ENCODE measurements around the gene MYBPH.
A peak's percentile ranks its signal among the peaks of the same experiment; 100 is the strongest.

MYBPH gene

DNA sequence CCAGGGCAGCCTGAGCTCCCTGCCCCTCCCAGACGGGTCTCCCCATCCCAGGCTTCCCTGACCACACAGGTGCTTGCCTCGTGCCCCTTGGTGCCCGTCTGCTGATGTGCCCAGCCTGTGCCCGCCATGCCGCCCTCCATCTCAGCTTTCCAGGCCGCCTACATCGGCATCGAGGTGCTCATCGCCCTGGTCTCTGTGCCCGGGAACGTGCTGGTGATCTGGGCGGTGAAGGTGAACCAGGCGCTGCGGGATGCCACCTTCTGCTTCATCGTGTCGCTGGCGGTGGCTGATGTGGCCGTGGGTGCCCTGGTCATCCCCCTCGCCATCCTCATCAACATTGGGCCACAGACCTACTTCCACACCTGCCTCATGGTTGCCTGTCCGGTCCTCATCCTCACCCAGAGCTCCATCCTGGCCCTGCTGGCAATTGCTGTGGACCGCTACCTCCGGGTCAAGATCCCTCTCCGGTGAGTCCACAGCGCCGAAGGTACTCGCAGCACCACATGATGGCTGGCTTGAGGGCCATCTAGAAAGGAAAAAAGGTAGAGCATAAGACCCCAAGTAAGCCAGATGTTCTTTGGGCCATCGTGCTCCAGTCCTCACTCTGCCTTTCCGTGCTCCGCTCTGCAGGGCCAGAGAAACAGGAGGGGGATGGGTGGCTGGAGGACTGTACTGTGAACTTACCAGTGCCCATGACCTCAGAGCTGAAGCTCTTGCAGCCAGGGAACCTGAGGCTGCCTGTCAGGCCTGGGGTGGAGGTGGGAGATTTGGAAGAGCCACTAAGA, 46.7 kb downstream of the MYBPH start:
- peaks cover 88% of the 10 kb centered on the region for H3K4me1 ChIP-seq
- no peaks in the 10 kb centered on the region for H4K20me1 ChIP-seq
- H3K36me3 ChIP-seq, result no peaks in the 10 kb centered on the region
- H3K9ac ChIP-seq, result no peak overlapping the region
- no peak for TF ChIP-seq Cebpa-rat (IDR thresholded peaks at IDR 0.05)
- 0 out of 2 replicates have a peak overlapping the region, but pooled peaks have one; percentile 62 for H3K4me2 ChIP-seq
- H3K27me3 ChIP-seq, result peaks cover 44% of the 10 kb centered on the region
- no peaks in the 10 kb centered on the region for H3K9me3 ChIP-seq
- H3K4me3 ChIP-seq, result no peak overlapping the region
- H3K27ac ChIP-seq, result no peak overlapping the region

DNA sequence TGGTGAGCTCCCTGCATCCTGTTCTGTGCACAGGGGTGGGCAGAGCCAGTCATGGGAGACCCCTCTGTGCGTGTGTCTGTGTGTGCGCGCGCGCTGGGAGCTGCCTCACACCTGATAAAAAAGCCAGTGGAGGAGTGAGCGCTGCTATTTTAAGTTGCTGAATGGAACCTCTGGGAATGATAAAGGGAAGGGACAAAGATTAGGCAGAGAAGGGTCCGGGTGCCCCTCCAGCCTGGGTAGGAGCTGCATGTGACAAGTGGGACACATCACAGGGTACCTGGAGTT, 47.3 kb downstream of the MYBPH start:
- Histone ChIP-seq H3K27me3 (peaks cover 44% of the 10 kb centered on the region), H3K27ac (no peak overlapping the region), H3K4me1 (peaks cover 88% of the 10 kb centered on the region), H3K4me2 (peak overlapping the region; percentile 62), H3K4me3 (0 out of 2 replicates have a peak overlapping the region, but pooled peaks have one; percentile 4), H3K9me3 (no peaks in the 10 kb centered on the region), H3K36me3 (no peaks in the 10 kb centered on the region), H4K20me1 (no peaks in the 10 kb centered on the region), H3K9ac (no peak overlapping the region)
- TF ChIP-seq Cebpa-rat (IDR thresholded peaks at IDR 0.05), result no peak

DNA sequence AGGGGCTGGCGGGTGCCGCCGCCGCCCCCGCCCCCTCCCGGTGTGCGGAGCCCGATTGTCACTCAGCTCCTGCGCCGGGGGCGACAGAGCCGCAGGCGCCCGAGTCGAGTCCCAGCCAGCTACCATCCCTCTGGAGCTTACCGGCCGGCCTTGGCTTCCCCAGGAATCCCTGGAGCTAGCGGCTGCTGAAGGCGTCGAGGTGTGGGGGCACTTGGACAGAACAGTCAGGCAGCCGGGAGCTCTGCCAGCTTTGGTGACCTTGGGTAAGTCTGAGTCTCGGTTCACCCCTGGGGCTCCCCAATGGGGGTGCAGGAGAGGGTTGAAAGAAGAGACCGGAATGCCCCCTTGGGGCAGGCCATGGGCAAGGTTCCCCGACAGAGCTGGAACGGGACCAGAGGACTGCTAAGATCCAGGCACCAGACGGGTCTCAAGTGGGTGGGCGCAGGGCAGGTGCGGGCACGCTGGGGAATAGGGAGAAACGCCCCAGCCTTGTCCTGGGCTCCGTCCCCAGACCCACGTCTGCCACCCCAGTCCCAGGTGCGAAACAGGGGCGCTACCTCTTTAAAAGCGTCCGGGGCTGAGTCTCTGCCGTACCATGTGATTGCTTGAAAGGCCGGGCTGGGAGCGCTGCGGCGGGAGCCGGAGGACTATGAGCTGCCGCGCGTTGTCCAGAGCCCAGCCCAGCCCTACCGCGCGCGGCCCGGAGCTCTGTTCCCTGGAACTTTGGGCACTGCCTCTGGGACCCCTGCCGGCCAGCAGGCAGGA, 47.8 kb downstream of the MYBPH start, which contains the start of gene ADORA1:
Gene ADORA1, plus strand, starts transcription at position 61 of the 765 bp plus-strand sequence. CDS start 1,116 bp downstream, outside the sequence.
- Histone ChIP-seq H4K20me1 (no peaks in the 10 kb centered on the region), H3K27me3 (peaks cover 44% of the 10 kb centered on the region), H3K36me3 (no peaks in the 10 kb centered on the region), H3K27ac (no peak within 1 kb of the TSS), H3K4me1 (peaks cover 87% of the 10 kb centered on the region), H3K4me2 (peak within 1 kb of the TSS; percentile 62), H3K4me3 (0 out of 2 replicates have a peak within 1 kb of the TSS, but pooled peaks have one; percentile 27), H3K9ac (no peak within 1 kb of the TSS), H3K9me3 (no peaks in the 10 kb centered on the region)
- TF ChIP-seq Cebpa-rat (IDR thresholded peaks at IDR 0.05), result no peak

DNA sequence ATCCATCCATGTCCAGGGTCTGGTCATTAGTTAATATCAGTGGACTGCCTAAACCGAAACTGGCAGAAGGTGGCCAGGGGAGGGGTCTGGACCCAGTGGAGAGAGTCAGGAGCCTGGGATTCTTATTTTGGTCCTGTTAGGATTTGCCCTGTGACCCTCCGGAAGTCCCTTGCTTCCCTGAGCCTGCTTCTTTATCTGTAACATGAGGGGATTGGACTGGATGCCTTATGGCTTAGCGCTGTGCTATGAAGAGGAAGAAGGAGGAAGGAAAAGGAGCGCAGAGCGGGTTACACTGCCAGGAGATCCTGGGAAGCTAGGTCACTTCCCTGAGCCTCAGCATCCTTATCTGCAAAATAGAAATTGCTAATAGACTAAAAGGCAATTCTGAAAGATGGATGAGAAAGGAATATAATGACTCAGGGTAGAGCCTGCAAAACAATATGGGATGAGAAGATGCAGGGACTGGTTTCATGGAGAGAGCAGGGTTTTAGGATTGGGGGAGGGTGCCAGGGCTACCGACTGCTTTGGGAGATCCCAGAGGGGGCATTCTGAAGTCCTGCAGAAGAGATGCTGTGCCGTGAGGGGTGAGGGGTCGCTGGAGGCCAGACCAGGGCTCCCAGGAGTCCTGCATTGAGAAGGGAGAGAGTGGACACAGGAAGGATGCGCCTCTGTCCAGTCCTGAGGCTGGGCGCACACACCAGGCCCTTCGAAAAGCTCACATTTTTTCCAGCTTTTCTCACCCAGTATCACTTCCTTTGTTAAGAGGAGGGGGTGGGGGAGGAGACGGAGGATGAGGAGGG, 48.6 kb downstream of the MYBPH start:
- Histone ChIP-seq H4K20me1 (no peaks in the 10 kb centered on the region), H3K36me3 (no peaks in the 10 kb centered on the region), H3K27ac (no peak overlapping the region), H3K9ac (no peak overlapping the region), H3K4me2 (peak overlapping the region; percentile 62), H3K4me1 (peaks cover 83% of the 10 kb centered on the region), H3K4me3 (0 out of 2 replicates have a peak overlapping the region, but pooled peaks have one; percentile 27), H3K27me3 (peaks cover 44% of the 10 kb centered on the region), H3K9me3 (no peaks in the 10 kb centered on the region)
- TF ChIP-seq Cebpa-rat (IDR thresholded peaks at IDR 0.05), result no peak

DNA sequence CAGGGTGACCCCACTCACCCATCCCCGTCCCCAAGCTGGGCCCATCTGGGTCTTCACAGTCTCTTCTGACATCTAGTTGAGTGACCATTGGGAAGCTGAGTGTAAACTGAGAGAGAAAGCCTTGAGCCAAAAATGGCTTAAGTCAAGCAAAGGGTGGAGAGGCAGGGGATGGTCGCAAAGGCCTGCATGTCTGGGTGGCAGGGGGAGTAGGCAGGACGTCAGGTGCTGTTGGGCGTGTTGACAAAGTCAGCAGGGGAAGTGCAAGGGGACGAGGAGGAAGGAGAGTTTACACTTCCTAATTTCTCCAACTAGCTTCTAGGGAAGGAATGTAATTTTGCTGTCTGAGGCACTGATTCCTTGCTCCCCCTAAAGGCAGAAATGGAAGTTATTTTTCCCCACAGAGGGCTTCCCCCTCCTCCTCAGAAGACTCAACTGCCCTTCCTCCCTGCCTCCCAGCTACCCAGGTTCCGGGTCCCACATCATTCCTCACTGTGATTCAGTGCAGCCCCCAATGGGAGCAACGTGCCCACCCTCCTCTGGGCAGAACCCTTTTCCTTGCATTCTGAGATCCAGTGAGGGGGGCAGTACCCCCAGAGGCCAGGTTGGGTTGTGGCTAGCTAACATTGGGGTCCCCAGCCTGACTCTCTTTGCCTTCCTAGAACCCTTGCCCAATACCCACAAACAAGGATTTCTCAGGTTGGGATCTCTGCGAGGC, 49.3 kb downstream of the MYBPH start:
- Histone ChIP-seq H4K20me1 (no peaks in the 10 kb centered on the region), H3K27ac (no peak overlapping the region), H3K9ac (no peak overlapping the region), H3K27me3 (peaks cover 44% of the 10 kb centered on the region), H3K36me3 (no peaks in the 10 kb centered on the region), H3K4me2 (peak overlapping the region; percentile 62), H3K4me1 (peaks cover 83% of the 10 kb centered on the region), H3K4me3 (no peak overlapping the region), H3K9me3 (no peaks in the 10 kb centered on the region)
- TF ChIP-seq Cebpa-rat (IDR thresholded peaks at IDR 0.05), result no peak

DNA sequence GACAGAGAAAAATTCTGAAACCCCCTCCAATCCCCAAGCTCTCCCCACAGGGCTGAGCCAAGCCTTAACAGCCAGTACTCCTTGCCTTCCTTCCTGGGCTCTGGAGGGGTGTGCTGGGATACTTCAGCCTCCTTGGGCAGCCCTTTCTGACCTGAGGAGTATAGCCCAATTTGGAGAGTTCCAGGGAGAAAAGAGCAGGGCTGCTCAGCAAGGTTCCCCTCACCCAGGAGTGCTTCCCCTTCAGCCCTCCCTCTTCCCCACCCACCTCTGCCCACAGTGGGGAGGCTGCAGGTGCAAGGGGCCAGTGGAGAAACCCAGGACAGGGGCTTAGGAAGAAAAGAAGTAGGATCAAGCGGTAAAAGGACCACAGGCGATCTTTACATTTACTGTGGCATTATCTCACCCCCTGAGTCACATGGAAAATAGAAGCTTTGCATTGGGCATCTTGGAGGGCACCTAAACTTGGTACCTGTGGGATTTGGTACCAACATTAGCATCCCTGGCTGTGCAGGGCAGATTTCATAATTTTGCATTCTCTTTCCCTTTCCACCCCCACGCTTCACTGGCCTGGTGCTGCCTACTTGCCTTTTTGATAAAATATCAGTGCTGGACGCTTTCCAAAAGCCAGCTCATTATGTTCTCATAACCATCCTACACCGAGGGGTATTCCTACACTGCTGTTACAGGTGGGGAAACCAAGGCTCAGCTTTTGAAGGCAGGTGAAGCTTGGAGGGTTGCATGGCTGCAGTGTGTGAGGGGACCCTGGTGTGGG, 50.9 kb downstream of the MYBPH start:
- H3K9ac ChIP-seq, result no peak overlapping the region
- no peaks in the 10 kb centered on the region for H3K36me3 ChIP-seq
- no peak overlapping the region for H3K4me3 ChIP-seq
- peaks cover 44% of the 10 kb centered on the region for H3K27me3 ChIP-seq
- peak overlapping the region; percentile 62 for H3K4me2 ChIP-seq
- H3K9me3 ChIP-seq, result no peaks in the 10 kb centered on the region
- TF ChIP-seq Cebpa-rat (IDR thresholded peaks at IDR 0.05), result no peak
- H3K27ac ChIP-seq, result peak overlapping the region; percentile 44; the same call in 1 of the 2 replicates
- H3K4me1 ChIP-seq, result peaks cover 78% of the 10 kb centered on the region
- H4K20me1 ChIP-seq, result no peaks in the 10 kb centered on the region

DNA sequence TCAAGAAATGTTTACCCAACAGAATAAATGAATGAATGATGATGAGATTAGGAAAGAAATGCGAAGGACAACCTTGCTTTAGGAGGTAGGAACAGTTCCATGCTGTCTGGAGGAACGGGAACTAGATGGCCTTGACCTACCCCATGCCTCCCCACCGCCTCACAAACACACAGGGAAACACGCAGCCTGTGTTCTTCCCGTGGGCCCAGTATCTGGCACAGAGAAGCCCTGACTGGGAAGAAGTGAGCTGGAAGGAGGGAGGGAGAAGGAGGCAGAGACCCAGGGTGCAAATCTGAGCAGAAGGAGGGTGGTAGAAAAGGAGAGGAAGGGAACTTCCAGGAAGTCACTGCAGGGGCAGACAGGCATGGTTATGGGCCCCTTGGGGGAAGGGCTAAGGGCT, 51.6 kb downstream of the MYBPH start:
- peaks cover 37% of the 10 kb centered on the region for H3K27me3 ChIP-seq
- H3K9ac ChIP-seq, result no peak overlapping the region
- peak overlapping the region; percentile 44; the same call in 1 of the 2 replicates for H3K27ac ChIP-seq
- H3K4me3 ChIP-seq, result no peak overlapping the region
- no peak for TF ChIP-seq Cebpa-rat (IDR thresholded peaks at IDR 0.05)
- H3K4me2 ChIP-seq, result peak overlapping the region; percentile 62
- no peaks in the 10 kb centered on the region for H3K36me3 ChIP-seq
- H4K20me1 ChIP-seq, result no peaks in the 10 kb centered on the region
- H3K4me1 ChIP-seq, result peaks cover 75% of the 10 kb centered on the region
- no peaks in the 10 kb centered on the region for H3K9me3 ChIP-seq

DNA sequence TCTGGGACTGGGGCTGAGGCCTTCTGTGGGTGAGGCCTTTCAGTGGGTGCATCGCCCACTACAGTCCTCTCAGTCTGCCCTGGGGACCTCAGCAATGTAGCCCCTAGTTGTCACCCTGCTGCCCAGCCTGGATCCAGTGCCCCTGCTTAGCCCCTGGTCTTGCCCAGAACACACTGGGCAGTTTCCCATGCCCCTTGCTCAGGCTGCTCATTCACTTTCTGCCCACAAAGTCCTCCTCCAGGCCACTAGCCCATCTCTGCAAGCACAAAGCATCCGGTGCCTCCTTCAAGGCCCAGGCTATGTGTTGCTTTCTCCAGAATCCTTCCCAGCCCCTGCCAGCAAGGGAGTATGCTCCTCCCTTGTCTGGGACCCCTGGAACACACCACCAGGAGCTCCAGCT, 53.5 kb downstream of the MYBPH start:
- peaks cover 19% of the 10 kb centered on the region for H3K27me3 ChIP-seq
- no peak for TF ChIP-seq Cebpa-rat (IDR thresholded peaks at IDR 0.05)
- H3K27ac ChIP-seq, result no peak overlapping the region

More for the DNA sequence above, 53.5 kb downstream of the MYBPH start:
- Histone ChIP-seq H3K9me3 (no peaks in the 10 kb centered on the region), H4K20me1 (no peaks in the 10 kb centered on the region), H3K9ac (no peak overlapping the region), H3K4me2 (peak overlapping the region; percentile 64), H3K4me1 (peaks cover 76% of the 10 kb centered on the region), H3K4me3 (no peak overlapping the region), H3K36me3 (no peaks in the 10 kb centered on the region)

All from BLaER1 (cell line).